ENCODE measurements around the gene GAA. TPM values are rescaled to one million over a fixed set of nuclear protein-coding genes. Genes with fewer than 3 reads are reported as not detected.

The GAA gene
- total and polyA plus RNA-seq, 4 donors = 13.3 to 58.1 (median 36.5) TPM

GRCh38 chr17:80169107-80169506 is 67.7 kb downstream of the GAA start:
- Histone ChIP-seq H3K4me3 (ENCODE audit: low read depth, low read length) (no peak overlapping the region), H3K27ac (ENCODE audit: low read depth, low read length) (no peak overlapping the region)
- 98% methylated on average over 5 of the region's 5 CpGs for WGBS (ENCODE audit: insufficient coverage)

More at GRCh38 chr17:80169107-80169506, 67.7 kb downstream of the GAA start:
- Histone ChIP-seq H3K27me3 (ENCODE audit: control insufficient read depth, insufficient read depth, low read length) (no peaks in the 10 kb centered on the region), H3K9me3 (ENCODE audit: control insufficient read depth, insufficient read depth, low read length) (no peaks in the 10 kb centered on the region), H3K36me3 (ENCODE audit: control insufficient read depth, insufficient read depth, low read length) (no peaks in the 10 kb centered on the region), H3K4me1 (ENCODE audit: control insufficient read depth, insufficient read depth, low read length) (peaks cover 8% of the 10 kb centered on the region)
- no peak for DNase-seq (ENCODE audit: low read depth in 4 of 6, low spot score in 6 of 6)

Small RNAs within 50 kb of the gene (small RNA-seq; reads per million reads assigned to genes)
- gene AC087741.2 (ENCODE audit: low replicate concordance) (not detected), gene MIR1268B (ENCODE audit: low replicate concordance) (not detected)

Other genes with a start within 250 kb of the GAA start
- gene TBC1D16, start 65.7 kb upstream of the GAA start, total RNA-seq = 10 to 100 TPM; 16.7 to 25.9 TPM
- gene TBC1D16, start 65.7 kb upstream of the GAA start, polyA plus RNA-seq (ENCODE audit: insufficient read length in 2 of 2) = 10 to 100 TPM; 36.4 to 38.8 TPM
- 10 to 100 TPM in 1 of 2 donors, 1 to 10 TPM in 1; 6.9 to 19.7 TPM for gene CCDC40, start 64.9 kb upstream of the GAA start, total RNA-seq
- 10 to 100 TPM; 24.7 to 34.6 TPM for gene CCDC40, start 64.9 kb upstream of the GAA start, polyA plus RNA-seq (ENCODE audit: insufficient read length in 2 of 2)
- gene EIF4A3, start 45.5 kb downstream of the GAA start, total RNA-seq = 100 to 1,000 TPM in 1 of 2 donors, 10 to 100 TPM in 1; 63.4 to 107 TPM
- 10 to 100 TPM; 97.5 to 98.2 TPM for gene EIF4A3, start 45.5 kb downstream of the GAA start, polyA plus RNA-seq (ENCODE audit: insufficient read length in 2 of 2)
- gene CARD14, start 68.4 kb downstream of the GAA start, total RNA-seq = under 1 TPM; 0.28 to 0.50 TPM
- 1 to 10 TPM; 1.3 to 3.1 TPM for gene CARD14, start 68.4 kb downstream of the GAA start, polyA plus RNA-seq (ENCODE audit: insufficient read length in 2 of 2)
- 10 to 100 TPM in 1 of 2 donors, 1 to 10 TPM in 1; 6.5 to 22.9 TPM for gene SGSH, start 118.8 kb downstream of the GAA start, total RNA-seq
- 10 to 100 TPM; 23.0 to 37.3 TPM for gene SGSH, start 118.8 kb downstream of the GAA start, polyA plus RNA-seq (ENCODE audit: insufficient read length in 2 of 2)
- 10 to 100 TPM; 19.2 to 25.1 TPM for gene SLC26A11, start 118.8 kb downstream of the GAA start, total RNA-seq
- gene SLC26A11, start 118.8 kb downstream of the GAA start, polyA plus RNA-seq (ENCODE audit: insufficient read length in 2 of 2) = 10 to 100 TPM; 43.1 to 61.7 TPM
- 10 to 100 TPM; 45.1 to 69.4 TPM for gene RNF213, start 159.3 kb downstream of the GAA start, total RNA-seq
- 10 to 100 TPM; 49.3 to 78.3 TPM for gene RNF213, start 159.3 kb downstream of the GAA start, polyA plus RNA-seq (ENCODE audit: insufficient read length in 2 of 2)